RCC 7860 (cell line): ENCODE measurements around the gene RERE.
A peak's percentile ranks its signal among the peaks of the same experiment; 100 is the strongest.

ENCODE experiments used
- DNase-seq: peaks from one replicate; pipeline ENCODE4 v3.0.0-alpha.2; 2015; ENCODE audit warnings: low spot score
- FAIRE-seq: peaks from 2 replicates; lab custom pipeline; 2012; peaks lifted over from hg19 to GRCh38; lab: Jason Lieb, UNC

Gene RERE

DNA sequence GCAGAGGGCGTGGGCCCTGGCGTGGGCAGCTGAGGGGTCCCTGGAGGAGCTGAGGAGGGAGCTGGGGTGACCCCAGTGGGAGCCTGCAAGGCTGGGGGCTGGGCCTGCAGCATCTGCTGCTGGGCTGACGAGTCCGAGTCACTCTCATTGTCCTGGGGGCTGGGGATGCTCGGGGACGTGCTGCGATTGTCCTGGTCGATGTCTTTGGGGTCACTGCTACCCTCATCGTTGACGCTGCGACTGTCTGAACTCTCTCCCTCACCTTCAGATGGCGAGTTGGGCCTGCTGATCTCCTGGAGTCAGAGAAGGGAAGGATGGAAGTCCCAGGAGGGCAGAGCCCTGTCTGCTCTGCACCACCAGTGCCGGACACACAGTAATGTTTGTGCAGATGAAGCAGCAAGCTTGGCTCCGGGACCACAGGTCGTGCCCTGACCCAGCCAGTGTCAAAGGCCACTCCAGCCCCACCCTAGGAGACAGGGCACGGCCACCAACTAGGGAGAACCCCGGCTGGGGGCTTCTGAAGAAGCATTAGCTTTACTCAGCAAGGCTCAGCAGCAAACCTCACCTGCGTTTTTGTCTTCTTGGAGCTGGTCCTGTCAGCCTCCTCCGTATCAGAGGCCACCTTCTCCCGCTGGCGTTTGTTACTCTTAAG is 456.1 kb downstream of the RERE start:
- DNase-seq = no peak
- no peak for FAIRE-seq

DNA sequence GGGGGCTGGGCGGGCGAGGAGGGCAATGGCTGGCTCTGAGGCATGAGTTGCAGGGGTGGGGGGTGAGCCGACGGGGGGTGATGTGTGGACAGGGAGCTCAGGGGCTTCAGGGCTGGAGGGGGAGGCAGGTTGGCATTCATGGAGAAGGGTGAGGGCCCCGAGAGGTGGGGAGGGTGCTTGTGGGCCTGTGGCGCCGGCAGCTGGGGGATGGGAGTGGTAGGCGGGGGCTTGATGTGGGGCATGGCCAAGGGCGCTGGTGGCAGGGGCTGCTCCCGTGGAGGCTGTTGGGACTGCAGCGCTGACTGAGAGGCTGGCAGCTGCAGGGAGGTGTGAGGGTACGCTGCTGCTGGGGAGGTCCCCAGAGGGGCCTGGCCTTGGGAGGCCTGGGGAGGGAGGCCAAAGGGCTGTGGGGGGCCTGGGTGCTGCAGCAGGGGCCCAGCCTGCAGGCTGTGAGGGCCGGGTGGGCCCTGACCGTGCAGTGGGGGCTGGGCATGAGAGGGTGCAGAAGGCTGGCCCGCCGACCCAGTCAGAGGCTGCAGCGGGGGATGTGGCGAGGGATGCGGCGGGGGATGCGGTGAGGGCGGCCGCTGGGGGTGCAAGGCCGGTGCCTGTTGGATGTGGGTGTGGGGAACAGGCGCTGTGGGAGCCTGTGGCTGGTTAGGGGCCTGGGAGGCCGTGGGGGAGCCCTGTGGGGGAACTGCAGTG is 456.8 kb downstream of the RERE start:
- FAIRE-seq = no peak
- DNase-seq = no peak

DNA sequence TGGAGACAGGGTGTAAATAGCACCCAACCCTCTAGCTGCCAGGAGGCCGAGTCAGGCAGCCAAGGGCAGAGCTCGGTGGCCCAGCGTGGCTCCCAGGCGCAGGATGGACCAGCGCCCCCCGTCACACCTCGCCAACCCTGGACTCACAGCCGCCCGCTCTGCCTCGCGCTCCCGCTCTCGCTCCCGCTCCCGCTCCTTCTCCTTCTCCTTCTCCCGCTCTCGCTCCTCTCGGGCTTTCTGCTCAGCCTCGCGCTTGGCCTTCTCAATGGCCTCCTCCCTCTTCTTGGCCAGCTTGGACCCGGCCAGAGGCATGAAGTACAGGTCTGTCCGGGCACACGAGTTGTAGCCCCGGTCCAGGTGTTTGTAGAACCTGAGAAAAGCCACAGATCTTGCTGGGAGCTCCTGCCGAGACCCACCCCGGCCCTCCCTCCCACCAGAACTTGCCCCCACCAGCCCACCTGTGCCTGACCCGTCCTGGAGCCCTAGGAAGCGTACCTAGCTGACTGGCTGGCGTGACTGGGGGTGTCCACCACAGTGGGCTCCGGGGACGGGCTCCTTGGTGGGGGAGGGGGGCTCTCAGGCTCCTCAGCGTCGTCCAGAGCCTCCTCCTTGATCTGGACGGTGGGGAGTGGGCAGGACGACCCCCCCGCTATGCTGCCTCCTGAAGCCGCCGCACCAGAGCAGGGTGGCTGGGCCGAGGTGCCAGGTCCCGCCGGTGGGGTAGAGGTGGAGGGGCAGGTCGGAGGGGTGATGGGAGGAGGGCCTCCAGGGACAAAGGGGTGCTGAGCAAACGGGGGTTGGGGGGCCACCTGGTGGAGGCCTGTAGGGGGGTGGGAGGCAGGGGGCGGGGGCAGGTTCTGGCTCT is 457.6 kb downstream of the RERE start:
- DNase-seq (no peak), FAIRE-seq (no peak)

DNA sequence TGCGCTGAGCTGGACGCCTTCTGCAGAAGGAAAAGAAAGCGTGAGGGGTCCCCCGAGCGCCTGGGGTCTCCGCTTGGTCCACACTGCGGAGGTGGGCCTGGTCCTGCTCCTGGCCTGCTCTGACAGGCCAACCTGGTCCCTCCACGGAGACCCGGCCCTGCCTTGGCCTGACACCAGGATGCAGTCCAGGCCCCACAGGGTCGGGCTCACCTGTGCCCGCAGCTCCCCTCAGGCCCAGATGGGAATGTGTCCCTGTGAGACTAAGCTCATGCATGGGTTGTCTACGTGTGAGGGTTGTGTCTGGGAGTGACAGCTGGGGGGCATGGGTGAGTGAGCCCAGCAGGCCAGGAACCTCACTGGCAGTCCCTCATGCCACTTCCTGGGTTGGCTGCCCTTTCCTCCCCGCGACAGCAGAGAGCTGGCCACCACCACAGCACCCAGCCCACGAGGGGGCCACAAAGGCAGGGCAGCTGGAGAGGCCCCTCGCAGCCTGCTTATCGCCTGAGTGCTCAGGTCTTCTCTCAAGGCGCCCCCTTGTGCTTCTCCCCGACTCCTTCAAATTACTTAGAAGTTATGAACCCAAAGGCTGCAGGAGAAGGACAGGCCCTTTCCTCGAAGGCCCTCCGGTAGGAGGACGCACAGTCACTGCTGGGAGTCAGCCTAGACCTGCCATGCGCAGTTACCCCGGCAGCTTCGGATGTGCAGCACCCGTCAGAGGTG is 458.4 kb downstream of the RERE start:
- no peak for FAIRE-seq
- peak; percentile 8 for DNase-seq

DNA sequence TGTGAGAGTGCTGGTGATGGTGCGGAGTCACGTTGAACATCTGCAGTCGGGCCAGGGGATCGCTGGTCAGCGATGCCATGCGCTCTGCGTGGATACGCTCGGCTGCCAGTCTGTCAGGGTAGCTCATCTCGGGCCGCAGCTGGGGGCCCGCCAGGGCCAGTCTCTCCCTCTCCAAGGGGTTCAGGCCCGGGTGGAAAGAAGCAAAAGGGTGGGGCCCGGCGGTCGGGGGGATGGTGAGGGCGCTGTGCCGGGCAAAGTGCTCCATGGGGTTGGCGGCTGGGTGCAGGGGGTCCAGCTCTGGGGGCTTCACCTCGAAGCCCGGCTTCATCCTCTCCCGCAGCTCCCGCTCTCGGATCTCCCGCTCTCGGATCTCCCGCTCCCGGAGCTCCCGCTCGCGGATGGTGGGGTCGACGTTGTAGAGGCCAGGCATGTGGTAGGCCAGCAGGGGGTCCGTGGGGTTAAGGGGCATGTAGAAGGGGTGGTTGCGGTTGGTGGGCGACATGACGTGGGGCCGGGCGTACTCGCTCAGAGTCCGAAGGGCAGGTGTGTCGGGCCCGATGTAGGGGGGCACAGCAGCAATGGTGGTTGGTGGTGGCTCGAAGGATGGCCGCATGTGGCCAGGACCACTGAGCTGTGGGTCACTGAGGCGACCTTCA is 459.1 kb downstream of the RERE start:
- FAIRE-seq (no peak), DNase-seq (no peak)

- no peak for FAIRE-seq
- no peak for DNase-seq
Measured at GRCh38 chr1:8357329-8358101, 459.9 kb downstream of the RERE start.

DNA sequence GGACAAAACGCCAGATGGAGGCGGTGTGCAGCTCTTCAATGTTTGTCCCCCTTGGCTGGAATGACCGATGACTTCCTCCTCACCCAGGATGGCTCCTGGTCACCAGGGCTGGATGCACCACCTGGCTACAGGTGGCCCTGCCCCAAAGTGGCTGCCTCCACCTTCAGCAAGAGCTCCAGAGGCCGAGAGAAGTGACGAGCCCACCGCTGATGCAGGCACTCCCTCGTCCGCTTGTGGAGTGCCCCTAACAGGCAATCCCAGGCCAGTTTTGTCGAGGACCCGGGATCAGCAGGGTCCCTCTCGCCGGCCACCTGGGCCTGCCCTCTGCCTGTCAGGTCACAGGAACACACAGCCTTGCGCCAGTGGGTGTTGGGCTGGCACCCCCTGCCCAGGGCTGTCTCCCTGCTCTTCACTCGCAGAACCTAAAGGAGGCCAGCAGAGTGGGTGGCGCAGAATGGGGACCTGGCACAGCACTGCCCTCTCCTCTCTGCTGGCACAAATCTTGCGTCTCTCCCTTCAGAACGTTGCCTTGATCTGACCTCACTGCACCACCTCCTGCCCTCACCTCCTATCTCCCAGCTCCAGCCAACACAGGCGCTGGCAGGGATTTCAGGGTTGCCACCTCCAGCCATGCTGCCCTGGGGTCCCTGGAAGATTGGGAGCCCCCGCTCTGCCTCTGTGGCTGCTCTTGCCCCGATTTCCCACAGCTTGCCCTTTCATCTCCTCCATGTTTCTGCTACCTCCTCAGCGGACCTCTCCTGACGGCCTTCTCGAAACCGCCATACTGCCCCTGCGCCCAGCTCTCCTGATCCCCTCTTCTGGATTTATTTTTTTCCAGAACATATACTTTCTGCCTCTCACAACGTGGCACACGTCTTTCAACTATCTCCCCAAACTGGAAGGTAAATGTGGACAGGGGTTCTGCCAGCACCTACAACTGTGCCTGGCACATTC is 460.9 kb downstream of the RERE start:
- DNase-seq (no peak), FAIRE-seq (no peak)

- no peak for FAIRE-seq
- no peak for DNase-seq
Measured at GRCh38 chr1:8355439-8356255, 461.8 kb downstream of the RERE start.

DNA sequence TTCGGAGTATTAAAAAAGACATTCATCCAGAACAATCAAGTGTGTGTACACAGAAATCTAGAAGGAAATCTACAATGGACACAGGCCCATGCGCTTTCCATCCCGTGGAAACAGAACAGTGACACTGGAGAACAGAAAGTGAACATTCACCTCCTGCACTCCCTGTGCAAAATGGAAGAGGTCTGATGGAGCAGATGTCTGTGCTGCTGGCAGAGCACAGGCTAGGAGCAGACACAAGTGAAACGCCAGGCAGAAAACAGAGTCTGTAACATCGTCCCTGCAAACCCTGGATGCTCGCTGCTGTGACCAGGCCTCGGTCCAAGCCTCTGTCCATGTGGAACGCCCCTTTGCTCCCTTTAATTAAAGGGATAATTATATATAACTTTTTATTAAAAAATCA is 463.4 kb downstream of the RERE start:
- no peak for FAIRE-seq
- no peak for DNase-seq

DNA sequence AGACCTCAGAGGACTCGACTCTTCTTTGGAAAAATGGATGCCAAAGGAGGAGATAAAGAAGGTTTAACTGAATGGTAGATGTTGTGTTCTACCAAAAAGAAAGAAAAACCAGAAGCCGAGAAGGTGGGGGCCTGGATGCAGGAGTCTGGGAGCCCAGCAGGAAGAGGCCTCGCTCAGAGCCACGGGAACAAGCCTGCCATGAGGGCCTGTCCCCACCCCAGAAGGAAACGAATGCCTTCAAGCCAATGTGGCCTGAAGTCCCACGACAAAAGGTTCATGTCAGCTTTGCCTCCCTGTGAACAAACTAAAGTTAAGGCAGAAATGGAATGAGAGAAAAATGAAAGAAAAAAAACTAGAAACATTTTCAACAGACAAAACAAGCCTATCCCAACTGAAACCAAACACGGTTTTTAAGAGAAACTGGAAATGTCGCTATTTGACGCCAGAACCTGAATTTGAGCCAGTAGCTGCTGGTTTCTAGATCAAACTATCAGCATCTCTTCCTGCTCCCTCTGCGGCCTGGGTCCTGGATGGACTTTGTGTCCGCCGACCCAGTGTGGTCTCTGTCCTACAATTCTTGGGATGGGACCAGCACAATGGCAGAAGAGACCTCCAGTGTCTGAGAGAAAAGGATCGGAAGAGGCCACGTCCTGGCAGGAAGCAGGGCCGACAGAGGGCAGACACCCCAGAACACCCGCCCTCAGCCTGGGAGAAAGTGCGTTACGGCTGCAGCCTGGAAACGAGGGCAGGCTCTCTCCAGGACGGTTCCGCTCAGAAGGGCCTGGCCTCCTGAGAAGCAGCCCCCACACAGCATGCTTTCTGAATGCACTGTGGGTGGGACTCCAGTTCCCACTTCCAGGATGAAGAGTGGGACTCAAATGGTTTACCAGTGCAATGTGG is 464.3 kb downstream of the RERE start:
- DNase-seq (no peak), FAIRE-seq (no peak)

- DNase-seq = no peak
Measured at GRCh38 chr1:8352471-8352845, 465.0 kb downstream of the RERE start.

GRCh38 chr1:8351693-8352470 is 465.6 kb downstream of the RERE start:
- FAIRE-seq = no peak
- no peak for DNase-seq

More at GRCh38 chr1:8352471-8352845, 465.0 kb downstream of the RERE start:
- FAIRE-seq = no peak

DNA sequence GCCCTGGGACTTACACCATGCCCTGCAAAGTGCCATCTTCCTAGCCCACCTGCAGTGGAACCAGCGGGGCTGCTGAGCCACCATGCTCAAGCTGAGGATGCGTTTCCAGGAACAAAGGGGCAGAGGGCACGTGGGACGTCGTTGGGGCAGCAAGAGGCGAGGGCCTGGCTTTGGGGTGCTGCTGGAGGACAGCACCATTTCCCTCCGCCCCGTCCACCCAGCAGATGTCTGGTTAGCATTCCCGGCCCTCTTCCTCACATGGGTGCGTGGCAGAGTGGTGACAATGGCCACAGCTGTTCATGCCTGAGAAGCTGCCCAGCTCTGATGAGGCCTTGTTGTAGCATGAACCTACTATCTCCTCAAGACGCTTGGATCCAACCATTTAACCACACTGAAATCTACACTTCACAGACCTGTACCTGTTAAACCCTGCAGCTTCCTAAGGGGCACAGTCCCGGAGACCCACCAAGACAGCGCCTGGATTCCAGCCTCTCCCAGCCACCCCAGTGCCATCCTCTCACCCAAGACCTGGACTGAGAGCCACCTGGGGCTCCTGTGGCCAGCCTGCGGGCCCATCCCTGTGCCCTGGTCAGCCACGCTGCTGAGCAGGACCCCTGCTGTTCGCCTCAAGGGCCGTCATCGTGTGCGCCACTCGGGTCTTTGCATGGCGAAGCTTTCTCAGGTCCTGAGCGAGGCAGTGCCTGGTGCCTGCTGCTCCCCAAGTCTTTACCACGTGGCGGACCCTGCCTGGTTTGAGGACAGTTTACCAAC is 466.3 kb downstream of the RERE start:
- DNase-seq (no peak), FAIRE-seq (no peak)

- FAIRE-seq (no peak), DNase-seq (no peak)
Measured at GRCh38 chr1:8349961-8350360, 467.5 kb downstream of the RERE start.

DNA sequence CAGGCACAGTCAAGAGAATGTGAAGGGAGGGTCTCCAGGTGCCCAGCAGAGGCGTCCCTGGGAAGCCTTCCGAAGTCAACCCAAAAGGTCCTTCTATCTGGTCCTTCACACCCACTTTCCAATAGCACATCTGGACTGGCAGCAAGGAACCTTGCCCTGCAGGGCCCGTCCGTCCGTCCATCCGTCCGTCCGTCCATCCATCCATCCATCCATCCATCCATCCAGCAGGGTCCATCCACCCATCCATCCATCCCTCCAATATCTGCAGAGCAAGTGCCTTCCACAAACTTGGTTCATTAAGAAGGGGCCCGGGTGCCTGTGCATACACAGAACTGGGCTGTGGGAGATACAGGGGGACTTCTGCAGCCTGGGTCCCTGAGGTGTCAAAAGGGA is 468.0 kb downstream of the RERE start:
- no peak for FAIRE-seq

More for the DNA sequence above, 468.0 kb downstream of the RERE start:
- no peak for DNase-seq
